Stimulated activated CD8-positive, alpha-beta memory T cell treated with anti-CD3 and anti-CD28 coated beads, Interleukin-2, amount 100 ng/mL, for 48 hours (primary cell): ENCODE results near the gene TMEM217.
A peak's percentile ranks its signal among the peaks of the same experiment; 100 is the strongest.

ENCODE experiments used
- DNase-seq, 2 donors: peaks; one replicate each; pipeline ENCODE4 v3.0.0-alpha.2; 2020; ENCODE audit warnings: low read depth in 2 of 2

Gene TMEM217

DNA sequence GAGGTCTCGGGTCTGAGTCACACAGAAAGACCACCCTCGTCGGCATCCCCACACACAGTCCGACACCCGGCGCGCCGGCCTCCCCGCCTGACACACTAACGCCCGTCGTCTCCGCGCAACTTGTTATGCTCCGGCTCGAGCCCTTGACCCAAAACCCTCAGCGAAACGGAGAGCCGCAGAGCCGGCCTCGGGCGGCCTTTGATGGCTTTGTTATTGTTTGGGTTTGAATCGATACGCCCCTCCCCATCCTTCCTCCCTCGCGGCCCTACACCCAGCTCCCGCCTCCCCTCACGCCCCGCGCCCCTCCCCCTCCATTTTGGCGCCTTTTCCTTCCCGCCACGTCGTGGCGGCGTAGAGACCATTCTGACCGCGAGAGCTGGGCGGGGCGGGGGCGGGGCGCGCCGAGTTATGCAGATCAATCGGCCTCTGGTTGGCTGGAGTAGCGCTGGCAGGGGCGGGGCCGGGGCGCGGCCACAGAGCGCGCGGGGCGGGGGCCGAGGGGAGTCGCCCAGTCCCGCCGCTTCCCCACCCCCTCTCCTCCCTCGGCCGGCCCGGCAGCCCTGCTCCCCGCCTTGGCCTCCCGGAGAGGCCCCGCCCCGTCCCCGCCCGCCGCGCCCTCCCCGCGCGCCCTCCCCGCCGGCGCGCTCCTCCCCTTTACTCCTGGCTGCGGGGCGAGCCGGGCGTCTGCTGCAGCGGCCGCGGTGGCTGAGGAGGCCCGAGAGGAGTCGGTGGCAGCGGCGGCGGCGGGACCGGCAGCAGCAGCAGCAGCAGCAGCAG, 88.3 kb downstream of the TMEM217 start, which contains the start of gene PIM1:
PIM1 (plus strand) TSS at position 657 of the 777 bp plus-strand sequence. CDS start 424 bp downstream, outside the sequence.
- peak; percentile 99 to 100 for DNase-seq

DNA sequence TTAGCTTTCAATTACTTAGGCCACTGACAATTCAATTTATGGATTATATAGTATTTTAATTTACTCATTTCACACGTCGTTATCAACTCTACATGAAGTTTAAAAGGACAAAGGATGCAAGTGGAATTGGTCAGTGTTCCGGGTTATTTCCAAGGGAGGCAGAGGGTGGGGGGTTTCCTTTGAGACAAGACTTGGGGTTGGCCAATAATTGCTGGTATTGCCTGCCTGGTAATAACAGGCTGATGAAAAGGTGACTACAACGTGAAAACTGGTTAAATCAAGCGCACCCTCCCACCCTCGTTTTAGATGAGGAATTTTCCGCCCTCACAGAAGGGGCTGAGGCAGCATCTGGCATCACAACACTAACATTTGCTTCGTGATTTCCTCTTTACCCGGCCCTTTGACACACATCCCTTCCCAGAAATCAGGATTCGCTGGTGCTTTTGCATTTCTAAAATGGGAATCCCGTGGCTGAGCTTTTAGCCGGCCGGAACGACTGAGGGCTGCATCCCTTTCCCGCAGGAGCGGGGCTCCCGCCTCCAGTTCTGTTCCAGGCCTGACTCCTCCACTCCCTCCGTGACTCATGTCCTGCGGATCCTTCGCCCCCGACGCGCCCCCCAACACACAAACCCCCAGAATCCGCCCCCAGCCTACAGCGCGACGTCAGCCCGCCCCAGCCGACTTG, 89.0 kb downstream of the TMEM217 start:
- DNase-seq, result no peak

DNA sequence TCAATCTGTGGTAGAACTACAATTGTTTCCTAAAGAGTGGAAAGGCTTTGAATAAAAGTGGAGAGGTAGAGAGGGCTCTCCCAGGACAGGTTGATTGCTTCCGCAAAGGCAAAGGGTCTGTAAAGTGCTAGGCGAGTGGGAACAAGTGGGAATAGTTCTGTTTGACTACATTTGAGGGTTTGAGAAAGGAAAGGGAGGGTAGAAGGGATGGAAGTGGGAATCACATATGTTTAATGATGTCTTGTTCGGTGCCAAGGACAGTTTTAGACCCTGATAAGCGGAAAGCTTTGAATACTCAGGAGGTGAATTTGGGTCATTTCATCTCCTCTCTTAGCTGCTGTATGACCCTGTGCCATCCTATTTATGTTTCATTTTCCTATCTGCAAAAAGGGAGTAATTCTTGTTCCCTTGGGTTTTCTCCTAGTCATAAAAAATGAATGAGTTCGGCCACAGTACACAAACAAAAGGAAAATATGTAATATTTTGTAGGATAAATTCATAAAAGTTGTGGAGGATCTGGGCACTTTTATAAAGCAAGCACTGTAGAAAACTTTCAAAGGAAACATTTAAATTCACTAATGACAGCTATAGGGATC, 89.7 kb downstream of the TMEM217 start:
- DNase-seq, result no peak

DNA sequence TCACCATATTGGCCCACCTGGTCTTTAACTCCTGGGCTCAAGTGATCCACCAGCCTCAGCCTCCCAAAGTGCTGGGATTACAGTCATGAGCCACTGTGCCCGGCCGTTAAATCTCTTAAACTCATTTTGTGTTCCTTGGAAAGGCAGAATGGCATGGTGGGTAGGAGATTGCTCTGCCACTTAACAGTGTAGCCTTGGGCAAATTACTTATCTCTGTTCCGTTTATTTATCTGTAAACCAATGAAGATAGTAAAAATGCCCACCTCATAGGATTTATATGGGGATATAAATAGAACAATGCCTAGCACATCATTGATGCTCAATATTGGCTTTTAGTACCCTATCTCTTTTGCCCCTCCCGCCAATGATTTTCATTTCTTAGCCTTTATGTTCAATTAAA, 95.2 kb downstream of the TMEM217 start:
- DNase-seq, result no peak
